Panc1 (cell line): ENCODE results near the gene STUB1. TPM values are rescaled to one million over a fixed set of nuclear protein-coding genes. Genes with fewer than 3 reads are reported as not detected.

Source experiments
- ATAC-seq: fragments of 200-7000 bp; cut with Tn5 transposase; 2 replicates; pipeline ENCODE4 v1.9.1; 2020; ENCODE audit warnings: mild to moderate bottlenecking, moderate library complexity
- BruUV-seq: library from RNA; stranded (reverse); fragments of 400-500 nt; replicated peaks from 2 replicates; lab custom pipeline; 2021; lab: Mats Ljungman, UMichigan
- CTCF ChIA-PET: fragments of 300-600 bp; sonication (Branson Sonifier 250); formaldehyde crosslinking; loops from one replicate; lab custom pipeline; 2022; ENCODE audit warnings: antibody characterized with exemption; lab: Charles Lee
- POLR2A ChIA-PET: fragments of 300-600 bp; sonication (Branson Sonifier 250); formaldehyde crosslinking; loops from one replicate; lab custom pipeline; 2022; ENCODE audit warnings: antibody characterized with exemption; lab: Charles Lee
- DNase-seq: peaks from one replicate; pipeline ENCODE4 v3.0.0-alpha.2; 2010; ENCODE audit warnings: low read depth, low spot score
- H3K27ac ChIP-seq: 2 replicates; pipeline ENCODE4 v1.5.1; 2011; ENCODE audit warnings: mild to moderate bottlenecking, low read length, inconsistent platforms
- H3K27me3 ChIP-seq: fragments of 200-500 bp; sonication (Bioruptor generic); 2 replicates; pipeline ENCODE4 v1.6.0; 2014; ENCODE audit warnings: low read length, inconsistent platforms; ENCODE audit not compliant: control insufficient read depth, insufficient read depth
- H3K36me3 ChIP-seq: fragments of 200-500 bp; sonication (Bioruptor generic); 2 replicates; pipeline ENCODE4 v1.5.1; 2014; ENCODE audit warnings: inconsistent platforms, mild to moderate bottlenecking, low read length, moderate library complexity; ENCODE audit not compliant: control insufficient read depth, insufficient read depth
- H3K4me1 ChIP-seq: 2 replicates; pipeline ENCODE4 v1.5.1; 2011; ENCODE audit warnings: inconsistent platforms, mild to moderate bottlenecking, low read length, moderate library complexity; ENCODE audit not compliant: control insufficient read depth, insufficient read depth
- H3K4me3 ChIP-seq, 2 experiments: 2 replicates each; pipeline ENCODE4 v1.5.1; 2011 to 2012; ENCODE audit warnings: low read depth in 2 of 2, low read length in 2 of 2, mild to moderate bottlenecking in 2 of 2, inconsistent platforms in 1 of 2, moderate library complexity in 1 of 2
- H3K9me3 ChIP-seq: fragments of 200-500 bp; sonication (Bioruptor generic); 2 replicates; pipeline ENCODE4 v1.5.1; 2014; ENCODE audit warnings: low read depth, mild to moderate bottlenecking, inconsistent platforms, low read length, moderate library complexity; ENCODE audit not compliant: control insufficient read depth, insufficient read depth
- CTCF ChIP-seq: fragments of 450-650 bp; IDR thresholded peaks from 2 replicates; pipeline ENCODE4 v1.5.1; 2017; ENCODE audit warnings: mild to moderate bottlenecking
- POLR2AphosphoS5 ChIP-seq: IDR thresholded peaks from 2 replicates; pipeline ENCODE4 v1.6.1; 2012; ENCODE audit warnings: mild to moderate bottlenecking, low read depth, low read length, moderate library complexity
- REST ChIP-seq, 2 experiments: IDR thresholded peaks; 2 replicates each; pipeline ENCODE4 v1.6.1; 2011 to 2012; ENCODE audit warnings: low read depth in 2 of 2, control low read depth in 1 of 2, low read length in 1 of 2, mild to moderate bottlenecking in 1 of 2, moderate library complexity in 1 of 2; ENCODE audit not compliant: insufficient read depth in 1 of 2
- SIN3A ChIP-seq: IDR thresholded peaks from 2 replicates; pipeline ENCODE4 v1.6.1; 2012; ENCODE audit warnings: low read depth, mild to moderate bottlenecking, low read length, moderate library complexity, borderline replicate concordance; ENCODE audit not compliant: insufficient read depth
- TCF7L2 ChIP-seq: IDR thresholded peaks from 2 replicates; pipeline ENCODE4 v1.6.1; 2011; ENCODE audit warnings: mild to moderate bottlenecking, low read depth, low read length, inconsistent platforms
- in situ Hi-C: cut with HindIII; loops from 2 replicates; pipeline ENCODE4 v1.10.0; 2016; ENCODE audit warnings: low sequenced_read_pairs, low pct_unique_long_range_greater_than_20kb
- intact Hi-C: fragments of 100-400 bp; cut with micrococcal nuclease; formaldehyde crosslinking; loops from one replicate; pipeline ENCODE4 v1.10.0; 2022; ENCODE audit not compliant: unreplicated experiment
- total RNA-seq: library from RNA; stranded (reverse); gene quantifications from one replicate; pipeline ENCODE4 v1.2.1, GENCODE V29; 2021; ENCODE audit not compliant: unreplicated experiment

Gene STUB1
- total RNA-seq, 1 experiment from 2014 or later, result 217 TPM

GRCh38 chr16:716768-717325 lies 36.6 kb downstream of the STUB1 start:
- TF ChIP-seq SIN3A, result 0 out of 2 replicates have a peak, but pooled peaks have one; percentile 8
- TF ChIP-seq CTCF, result no peak
- TF ChIP-seq TCF7L2, result no peak
- TF ChIP-seq POLR2AphosphoS5, result no peak
- ATAC-seq, result no peak
- ChIA-PET CTCF (interaction anchor here (1.1 kb wide), 1 partner anchor 68 kb away, joined by 4 read pairs; no protein-coding TSS in a partner anchor), POLR2A (interaction anchor here (0.5 kb wide), 1 partner anchor 626 kb away, joined by 6 read pairs; no protein-coding TSS in a partner anchor)
- intact Hi-C loops (no loop called here), in situ Hi-C loops (no loop called here)
- Histone ChIP-seq H3K9me3 (no peaks in the 10 kb centered on the region), H3K36me3 (no peaks in the 10 kb centered on the region; the same call in 1 of the 2 replicates), H3K27ac (peak overlapping the region; percentile 88), H3K4me1 (peaks cover 48% of the 10 kb centered on the region), H3K27me3 (no peaks in the 10 kb centered on the region), H3K4me3 (peak overlapping the region; percentile 65 to 80)
- no peak for DNase-seq
- BruUV-seq, result TSS peak; percentile 49

GRCh38 chr16:717450-718245 lies 37.4 kb downstream of the STUB1 start:
- ATAC-seq, result no peak
- H3K27me3 ChIP-seq, result no peaks in the 10 kb centered on the region
- H3K4me3 ChIP-seq, result peak overlapping the region in 1 of 2 experiments; percentile 80; a peak in 1 of 4 replicates
- intact Hi-C loops (no loop called here), in situ Hi-C loops (no loop called here)
- CTCF ChIA-PET, result no interaction called here
- H3K27ac ChIP-seq, result peak overlapping the region; percentile 88
- H3K36me3 ChIP-seq, result no peaks in the 10 kb centered on the region; the same call in 1 of the 2 replicates
- TF ChIP-seq SIN3A, result no peak
- TF ChIP-seq TCF7L2, result no peak
- TF ChIP-seq CTCF, result no peak
- no peak for TF ChIP-seq POLR2AphosphoS5
- no peak for TF ChIP-seq REST (IDR thresholded peaks at IDR 0.05; ENCODE audit: insufficient read depth in 1 of 2, low read depth in 2 of 2, low read length in 1 of 2)
- BruUV-seq, result no TSS peak
- POLR2A ChIA-PET, result interaction anchor here (0.5 kb wide), 1 partner anchor 625 kb away, joined by 6 read pairs; no protein-coding TSS in a partner anchor
- no peaks in the 10 kb centered on the region for H3K9me3 ChIP-seq
- peaks cover 46% of the 10 kb centered on the region for H3K4me1 ChIP-seq
- DNase-seq, result no peak
